DOHH2 (cell line): Measurements from ENCODE around the gene SPNS2.

Experiments
- H3F3A ChIP-seq: fragments of 200-600 bp; sonication (generic), shearing (Covaris generic); 2 replicates; pipeline ENCODE4 v1.6.0; 2016; ENCODE audit warnings: antibody characterized with exemption, mild to moderate bottlenecking; ENCODE audit not compliant: control insufficient read depth, insufficient read depth
- H3K27ac ChIP-seq: fragments of 200-600 bp; sonication (generic); 2 replicates; pipeline ENCODE4 v1.5.1; 2014; ENCODE audit warnings: low read depth, mild to moderate bottlenecking, low read length, moderate library complexity
- H3K27me3 ChIP-seq: fragments of 200-600 bp; sonication (generic); 2 replicates; pipeline ENCODE4 v1.6.1; 2014; ENCODE audit warnings: mild to moderate bottlenecking, low read length, mixed read lengths; ENCODE audit not compliant: control insufficient read depth
- H3K36me3 ChIP-seq: fragments of 200-600 bp; sonication (generic); 2 replicates; pipeline ENCODE4 v1.6.1; 2014; ENCODE audit warnings: mild to moderate bottlenecking, low read length, moderate library complexity, mixed read lengths; ENCODE audit not compliant: control insufficient read depth
- H3K4me1 ChIP-seq: fragments of 200-600 bp; sonication (generic); 2 replicates; pipeline ENCODE4 v1.6.1; 2014; ENCODE audit warnings: mild to moderate bottlenecking, low read length, mixed read lengths; ENCODE audit not compliant: control insufficient read depth
- H3K4me2 ChIP-seq: fragments of 200-600 bp; sonication (generic); 2 replicates; pipeline ENCODE4 v1.6.0; 2014; ENCODE audit warnings: mild to moderate bottlenecking, low read length, moderate library complexity
- H3K4me3 ChIP-seq: fragments of 200-600 bp; sonication (generic); 2 replicates; pipeline ENCODE4 v1.5.1; 2014; ENCODE audit warnings: mild to moderate bottlenecking, low read length, mixed read lengths
- H3K79me2 ChIP-seq: fragments of 200-600 bp; sonication (generic); 2 replicates; pipeline ENCODE4 v1.6.1; 2014; ENCODE audit warnings: mild to moderate bottlenecking, low read length, mixed read lengths; ENCODE audit not compliant: control insufficient read depth
- H3K9me2 ChIP-seq: fragments of 200-600 bp; sonication (generic); replicated peaks from 2 replicates; pipeline ENCODE4 v1.6.1; 2014; ENCODE audit warnings: mild to moderate bottlenecking, low read length, mixed read lengths; ENCODE audit not compliant: control insufficient read depth
- H3K9me3 ChIP-seq: fragments of 200-600 bp; sonication (generic); 2 replicates; pipeline ENCODE4 v1.6.1; 2014; ENCODE audit warnings: antibody characterized with exemption, low read length, mixed read lengths; ENCODE audit not compliant: control insufficient read depth, insufficient read depth
- H4K20me1 ChIP-seq: fragments of 200-600 bp; sonication (generic); 2 replicates; pipeline ENCODE4 v1.6.0; 2014; ENCODE audit warnings: low read depth, mild to moderate bottlenecking, antibody characterized with exemption, low read length, moderate library complexity; ENCODE audit not compliant: control insufficient read depth, insufficient read depth
- CTCF ChIP-seq: fragments of 200-600 bp; sonication (generic); IDR thresholded peaks from one replicate; pipeline ENCODE4 v1.5.1; 2014; ENCODE audit warnings: antibody characterized with exemption, mild to moderate bottlenecking, low read depth, low read length; ENCODE audit not compliant: poor library complexity, severe bottlenecking
- EZH2phosphoT487 ChIP-seq: fragments of 200-600 bp; sonication (generic); IDR thresholded peaks from 2 replicates; pipeline ENCODE4 v1.6.1; 2017; ENCODE audit warnings: borderline replicate concordance, mild to moderate bottlenecking, antibody characterized with exemption, low read length, moderate library complexity, mixed read lengths

SPNS2 gene

GRCh38 chr17:4540687-4541327 is 42.1 kb downstream of the SPNS2 start:
- no peak overlapping the region for H3K27ac ChIP-seq
- no peaks in the 10 kb centered on the region for H3K79me2 ChIP-seq
- H3K4me1 ChIP-seq: no peaks in the 10 kb centered on the region
- H3K9me2 ChIP-seq: no peaks in the 10 kb centered on the region
- no peaks in the 10 kb centered on the region for H4K20me1 ChIP-seq
- TF ChIP-seq EZH2phosphoT487: no peak
- TF ChIP-seq CTCF: no peak
- no peaks in the 10 kb centered on the region for H3K27me3 ChIP-seq
- no peak overlapping the region for H3K4me2 ChIP-seq
- peaks cover 12% of the 10 kb centered on the region for H3F3A ChIP-seq
- no peak overlapping the region for H3K4me3 ChIP-seq
- peaks cover 81% of the 10 kb centered on the region for H3K36me3 ChIP-seq
- H3K9me3 ChIP-seq: no peaks in the 10 kb centered on the region

GRCh38 chr17:4541328-4542002 is 42.8 kb downstream of the SPNS2 start:
- no peaks in the 10 kb centered on the region for H3K4me1 ChIP-seq
- H3F3A ChIP-seq: peaks cover 12% of the 10 kb centered on the region
- H3K79me2 ChIP-seq: no peaks in the 10 kb centered on the region
- no peaks in the 10 kb centered on the region for H3K27me3 ChIP-seq
- H3K27ac ChIP-seq: no peak overlapping the region
- H3K4me3 ChIP-seq: no peak overlapping the region
- H3K9me2 ChIP-seq: no peaks in the 10 kb centered on the region
- TF ChIP-seq CTCF (peak; percentile 39), EZH2phosphoT487 (no peak)
- no peaks in the 10 kb centered on the region for H3K9me3 ChIP-seq
- peaks cover 87% of the 10 kb centered on the region for H3K36me3 ChIP-seq
- H4K20me1 ChIP-seq: no peaks in the 10 kb centered on the region
- H3K4me2 ChIP-seq: no peak overlapping the region

GRCh38 chr17:4542003-4542725 is 43.5 kb downstream of the SPNS2 start:
- peaks cover 12% of the 10 kb centered on the region for H3F3A ChIP-seq
- H3K79me2 ChIP-seq: no peaks in the 10 kb centered on the region
- TF ChIP-seq CTCF (no peak), EZH2phosphoT487 (no peak)
- H3K9me2 ChIP-seq: no peaks in the 10 kb centered on the region
- no peaks in the 10 kb centered on the region for H3K27me3 ChIP-seq
- no peaks in the 10 kb centered on the region for H4K20me1 ChIP-seq
- no peak overlapping the region for H3K4me3 ChIP-seq
- no peaks in the 10 kb centered on the region for H3K4me1 ChIP-seq
- H3K9me3 ChIP-seq: no peaks in the 10 kb centered on the region
- no peak overlapping the region for H3K4me2 ChIP-seq
- peaks cover 94% of the 10 kb centered on the region for H3K36me3 ChIP-seq
- H3K27ac ChIP-seq: no peak overlapping the region
